AG10803 (cell line): ENCODE data around the gene RIPK4.

Experiments
- DNase-seq: peaks from one replicate; pipeline ENCODE4 v3.0.0; 2010; ENCODE audit warnings: low read depth
- H3K4me3 ChIP-seq: 2 replicates; pipeline ENCODE4 v1.5.1; 2011; ENCODE audit warnings: mild to moderate bottlenecking, low read length, control low read depth
- CTCF ChIP-seq: conservative IDR thresholded peaks from 2 replicates; pipeline ENCODE4 v1.5.1; 2011; ENCODE audit warnings: mild to moderate bottlenecking, low read length, control low read depth, inconsistent platforms

RIPK4 gene

GRCh38 chr21:41754479-41754891 lies 12.4 kb downstream of the RIPK4 start:
- H3K4me3 ChIP-seq = no peak overlapping the region
- TF ChIP-seq CTCF = no peak
- no peak for DNase-seq

GRCh38 chr21:41753006-41753898 lies 13.6 kb downstream of the RIPK4 start:
- TF ChIP-seq CTCF = no peak
- DNase-seq = no peak

GRCh38 chr21:41752231-41752681 lies 14.6 kb downstream of the RIPK4 start:
- H3K4me3 ChIP-seq = no peak overlapping the region
- no peak for TF ChIP-seq CTCF
- DNase-seq = peak; percentile 83

More at GRCh38 chr21:41753006-41753898, 13.6 kb downstream of the RIPK4 start:
- no peak overlapping the region for H3K4me3 ChIP-seq

GRCh38 chr21:41751611-41752011 lies 15.2 kb downstream of the RIPK4 start:
- no peak for TF ChIP-seq CTCF
- no peak for DNase-seq

GRCh38 chr21:41750532-41751151 lies 16.2 kb downstream of the RIPK4 start:
- TF ChIP-seq CTCF = no peak
- H3K4me3 ChIP-seq = no peak overlapping the region
- no peak for DNase-seq

More at GRCh38 chr21:41751611-41752011, 15.2 kb downstream of the RIPK4 start:
- no peak overlapping the region for H3K4me3 ChIP-seq

GRCh38 chr21:41750051-41750450 lies 16.8 kb downstream of the RIPK4 start:
- no peak for DNase-seq
- H3K4me3 ChIP-seq = no peak overlapping the region
- no peak for TF ChIP-seq CTCF

- DNase-seq = no peak
- H3K4me3 ChIP-seq = no peak overlapping the region
- TF ChIP-seq CTCF = no peak
Observed at GRCh38 chr21:41749286-41749685, 17.6 kb downstream of the RIPK4 start.
